SK-N-SH treated with all-trans-retinoic acid at 6 μM for 48 hours (cell line): ENCODE data around the gene HTR7.

Source experiments
- ATAC-seq: fragments of 200-7000 bp; cut with Tn5 transposase; 3 replicates; pipeline ENCODE4 v1.9.1; 2020; ENCODE audit warnings: mild to moderate bottlenecking, moderate library complexity
- ARNTL ChIP-seq: fragments of 450-650 bp; formaldehyde crosslinking; IDR thresholded peaks from 2 replicates; pipeline ENCODE4 v1.5.0; 2020; ENCODE audit warnings: low read depth, mild to moderate bottlenecking, moderate library complexity, borderline replicate concordance
- BACH2 ChIP-seq: fragments of 250-450 bp; sonication (Bioruptor Pico); IDR thresholded peaks from 2 replicates; pipeline ENCODE4 v1.9.0; 2021; ENCODE audit warnings: mild to moderate bottlenecking, borderline replicate concordance
- CSDC2 ChIP-seq: fragments of 250-450 bp; sonication (Bioruptor Pico); IDR thresholded peaks from 2 replicates; pipeline ENCODE4 v1.5.0; 2020; ENCODE audit warnings: mild to moderate bottlenecking, moderate library complexity
- ESRRG ChIP-seq: fragments of 250-450 bp; sonication (Bioruptor Pico); IDR thresholded peaks from 2 replicates; pipeline ENCODE4 v1.6.1; 2021; ENCODE audit warnings: mild to moderate bottlenecking
- ISL1 ChIP-seq: fragments of 250-450 bp; sonication (Bioruptor Pico); IDR thresholded peaks from 2 replicates; pipeline ENCODE4 v2.1.2; 2022; ENCODE audit warnings: mild to moderate bottlenecking, moderate library complexity
- OSR1 ChIP-seq: fragments of 250-450 bp; sonication (Bioruptor Pico); IDR thresholded peaks from 2 replicates; pipeline ENCODE4 v1.8.0; 2022; ENCODE audit warnings: moderate library complexity, mild to moderate bottlenecking, inconsistent platforms
- PPARA ChIP-seq: fragments of 250-450 bp; sonication (Bioruptor Pico); IDR thresholded peaks from 2 replicates; pipeline ENCODE4 v1.5.0; 2020; ENCODE audit warnings: mild to moderate bottlenecking, borderline replicate concordance
- RARB ChIP-seq: fragments of 250-450 bp; sonication (Bioruptor Pico); IDR thresholded peaks from 2 replicates; pipeline ENCODE4 v1.8.0; 2021; ENCODE audit warnings: mild to moderate bottlenecking, moderate library complexity
- SNAI2 ChIP-seq: fragments of 250-450 bp; sonication (Bioruptor Pico); IDR thresholded peaks from 2 replicates; pipeline ENCODE4 v1.5.0; 2020; ENCODE audit warnings: mild to moderate bottlenecking, moderate library complexity
- TCF4 ChIP-seq: fragments of 250-450 bp; sonication (Bioruptor Pico); IDR thresholded peaks from 2 replicates; pipeline ENCODE4 v1.8.0; 2021; ENCODE audit warnings: mild to moderate bottlenecking, moderate library complexity, borderline replicate concordance
- TOX ChIP-seq: fragments of 250-450 bp; sonication (Bioruptor Pico); IDR thresholded peaks from 2 replicates; pipeline ENCODE4 v1.8.0; 2021; ENCODE audit warnings: mild to moderate bottlenecking, moderate library complexity, borderline replicate concordance
- ZC3H10 ChIP-seq: fragments of 250-450 bp; sonication (Bioruptor Pico); IDR thresholded peaks from 2 replicates; pipeline ENCODE4 v1.5.1; 2021; ENCODE audit warnings: mild to moderate bottlenecking, moderate library complexity
- ZFP3 ChIP-seq: fragments of 250-450 bp; sonication (Bioruptor Pico); IDR thresholded peaks from 2 replicates; pipeline ENCODE4 v1.5.0; 2020; ENCODE audit warnings: mild to moderate bottlenecking, moderate library complexity
- ZFP30 ChIP-seq: fragments of 450-650 bp; formaldehyde crosslinking; IDR thresholded peaks from 2 replicates; pipeline ENCODE4 v1.5.0; 2022; ENCODE audit warnings: mild to moderate bottlenecking, moderate library complexity
- ZNF565 ChIP-seq: fragments of 450-650 bp; formaldehyde crosslinking; conservative IDR thresholded peaks from 2 replicates; pipeline ENCODE4 v1.5.0; 2020; ENCODE audit warnings: low read depth, mild to moderate bottlenecking, moderate library complexity
- ZNF70 ChIP-seq: fragments of 450-650 bp; formaldehyde crosslinking; IDR thresholded peaks from 2 replicates; pipeline ENCODE4 v1.5.0; 2020; ENCODE audit warnings: mild to moderate bottlenecking, moderate library complexity
- ZNF8 ChIP-seq: fragments of 450-650 bp; formaldehyde crosslinking; IDR thresholded peaks from 2 replicates; pipeline ENCODE4 v1.5.0; 2020; ENCODE audit warnings: mild to moderate bottlenecking, moderate library complexity
- TF ChIP-seq, protein P1 (sequence below): fragments of 250-450 bp; sonication (Bioruptor Pico); IDR thresholded peaks from 2 replicates; pipeline ENCODE4 v1.5.1; 2021; ENCODE audit warnings: mild to moderate bottlenecking, moderate library complexity
- TF ChIP-seq, protein P2 (sequence below): fragments of 250-450 bp; sonication (Bioruptor Pico); IDR thresholded peaks from 2 replicates; pipeline ENCODE4 v1.8.0; 2020; ENCODE audit warnings: mild to moderate bottlenecking, moderate library complexity, borderline replicate concordance
- TF ChIP-seq, protein P3 (sequence below): fragments of 250-450 bp; sonication (Bioruptor Pico); IDR thresholded peaks from 2 replicates; pipeline ENCODE4 v1.5.0; 2020; ENCODE audit warnings: mild to moderate bottlenecking, moderate library complexity
- TF ChIP-seq, protein P4 (sequence below): fragments of 250-450 bp; sonication (Bioruptor Pico); IDR thresholded peaks from 2 replicates; pipeline ENCODE4 v1.5.1; 2020; ENCODE audit warnings: low read depth, mild to moderate bottlenecking, moderate library complexity

HTR7 gene

DNA sequence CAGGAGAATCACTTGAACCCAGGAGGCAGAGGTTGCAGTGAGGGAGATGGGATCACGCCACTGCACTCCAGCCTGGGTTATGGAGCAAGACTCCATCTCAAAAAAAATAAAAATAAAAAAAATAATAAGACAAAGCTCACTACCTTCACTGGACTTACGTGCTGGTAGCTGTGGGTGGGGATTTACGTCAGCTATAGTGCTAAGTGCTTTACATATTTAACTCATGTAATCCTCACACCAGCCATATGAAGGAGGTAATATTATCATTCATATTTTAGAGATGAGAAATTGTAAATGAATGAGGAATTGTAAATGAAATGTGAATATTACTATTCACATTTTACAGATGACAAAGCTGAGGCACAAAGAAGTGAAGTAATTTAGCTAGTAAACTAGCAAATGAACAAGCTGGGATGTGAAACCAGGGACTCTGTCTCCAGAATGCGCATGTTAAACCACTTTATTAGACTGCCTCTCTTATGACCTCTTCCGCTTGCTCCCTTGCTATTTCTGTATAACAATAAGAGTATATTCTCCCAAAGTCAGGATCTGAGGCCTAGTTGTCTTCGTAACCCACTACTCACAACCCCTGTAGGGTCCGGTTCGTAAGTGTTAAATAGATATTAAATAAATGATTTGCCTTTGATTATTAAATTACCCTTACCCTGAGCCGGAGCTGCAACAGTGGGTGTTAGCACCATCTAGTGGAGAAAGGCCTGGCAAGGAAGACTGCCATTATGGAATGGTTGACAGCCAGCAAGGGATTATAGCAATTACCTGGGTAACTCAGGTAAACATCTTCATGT, 70.2 kb downstream of the HTR7 start:
- peak; percentile 85 for ATAC-seq
- TF ChIP-seq ARNTL (CRISPR knock-in tag): no peak
- TF ChIP-seq ZNF70: no peak
- no peak for TF ChIP-seq ZC3H10 (CRISPR knock-in tag)
- no peak for TF ChIP-seq OSR1 (CRISPR knock-in tag)
- no peak for TF ChIP-seq SNAI2 (CRISPR knock-in tag)
- TF ChIP-seq ZNF8 (CRISPR knock-in tag): no peak
- no peak for TF ChIP-seq BACH2
- TF ChIP-seq TCF4 (CRISPR knock-in tag): no peak
- no peak for TF ChIP-seq ZFP30
- TF ChIP-seq, protein P1, sequence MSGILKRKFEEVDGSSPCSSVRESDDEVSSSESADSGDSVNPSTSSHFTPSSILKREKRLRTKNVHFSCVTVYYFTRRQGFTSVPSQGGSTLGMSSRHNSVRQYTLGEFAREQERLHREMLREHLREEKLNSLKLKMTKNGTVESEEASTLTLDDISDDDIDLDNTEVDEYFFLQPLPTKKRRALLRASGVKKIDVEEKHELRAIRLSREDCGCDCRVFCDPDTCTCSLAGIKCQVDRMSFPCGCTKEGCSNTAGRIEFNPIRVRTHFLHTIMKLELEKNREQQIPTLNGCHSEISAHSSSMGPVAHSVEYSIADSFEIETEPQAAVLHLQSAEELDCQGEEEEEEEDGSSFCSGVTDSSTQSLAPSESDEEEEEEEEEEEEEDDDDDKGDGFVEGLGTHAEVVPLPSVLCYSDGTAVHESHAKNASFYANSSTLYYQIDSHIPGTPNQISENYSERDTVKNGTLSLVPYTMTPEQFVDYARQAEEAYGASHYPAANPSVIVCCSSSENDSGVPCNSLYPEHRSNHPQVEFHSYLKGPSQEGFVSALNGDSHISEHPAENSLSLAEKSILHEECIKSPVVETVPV: no peak
- TF ChIP-seq ZFP3 (CRISPR knock-in tag): no peak
- no peak for TF ChIP-seq ESRRG (CRISPR knock-in tag)
- no peak for TF ChIP-seq RARB (CRISPR knock-in tag)
- no peak for TF ChIP-seq ZNF565 (CRISPR knock-in tag)
- TF ChIP-seq, protein P2, sequence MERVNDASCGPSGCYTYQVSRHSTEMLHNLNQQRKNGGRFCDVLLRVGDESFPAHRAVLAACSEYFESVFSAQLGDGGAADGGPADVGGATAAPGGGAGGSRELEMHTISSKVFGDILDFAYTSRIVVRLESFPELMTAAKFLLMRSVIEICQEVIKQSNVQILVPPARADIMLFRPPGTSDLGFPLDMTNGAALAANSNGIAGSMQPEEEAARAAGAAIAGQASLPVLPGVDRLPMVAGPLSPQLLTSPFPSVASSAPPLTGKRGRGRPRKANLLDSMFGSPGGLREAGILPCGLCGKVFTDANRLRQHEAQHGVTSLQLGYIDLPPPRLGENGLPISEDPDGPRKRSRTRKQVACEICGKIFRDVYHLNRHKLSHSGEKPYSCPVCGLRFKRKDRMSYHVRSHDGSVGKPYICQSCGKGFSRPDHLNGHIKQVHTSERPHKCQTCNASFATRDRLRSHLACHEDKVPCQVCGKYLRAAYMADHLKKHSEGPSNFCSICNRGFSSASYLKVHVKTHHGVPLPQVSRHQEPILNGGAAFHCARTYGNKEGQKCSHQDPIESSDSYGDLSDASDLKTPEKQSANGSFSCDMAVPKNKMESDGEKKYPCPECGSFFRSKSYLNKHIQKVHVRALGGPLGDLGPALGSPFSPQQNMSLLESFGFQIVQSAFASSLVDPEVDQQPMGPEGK (CRISPR knock-in tag): no peak
- TF ChIP-seq, protein P3, sequence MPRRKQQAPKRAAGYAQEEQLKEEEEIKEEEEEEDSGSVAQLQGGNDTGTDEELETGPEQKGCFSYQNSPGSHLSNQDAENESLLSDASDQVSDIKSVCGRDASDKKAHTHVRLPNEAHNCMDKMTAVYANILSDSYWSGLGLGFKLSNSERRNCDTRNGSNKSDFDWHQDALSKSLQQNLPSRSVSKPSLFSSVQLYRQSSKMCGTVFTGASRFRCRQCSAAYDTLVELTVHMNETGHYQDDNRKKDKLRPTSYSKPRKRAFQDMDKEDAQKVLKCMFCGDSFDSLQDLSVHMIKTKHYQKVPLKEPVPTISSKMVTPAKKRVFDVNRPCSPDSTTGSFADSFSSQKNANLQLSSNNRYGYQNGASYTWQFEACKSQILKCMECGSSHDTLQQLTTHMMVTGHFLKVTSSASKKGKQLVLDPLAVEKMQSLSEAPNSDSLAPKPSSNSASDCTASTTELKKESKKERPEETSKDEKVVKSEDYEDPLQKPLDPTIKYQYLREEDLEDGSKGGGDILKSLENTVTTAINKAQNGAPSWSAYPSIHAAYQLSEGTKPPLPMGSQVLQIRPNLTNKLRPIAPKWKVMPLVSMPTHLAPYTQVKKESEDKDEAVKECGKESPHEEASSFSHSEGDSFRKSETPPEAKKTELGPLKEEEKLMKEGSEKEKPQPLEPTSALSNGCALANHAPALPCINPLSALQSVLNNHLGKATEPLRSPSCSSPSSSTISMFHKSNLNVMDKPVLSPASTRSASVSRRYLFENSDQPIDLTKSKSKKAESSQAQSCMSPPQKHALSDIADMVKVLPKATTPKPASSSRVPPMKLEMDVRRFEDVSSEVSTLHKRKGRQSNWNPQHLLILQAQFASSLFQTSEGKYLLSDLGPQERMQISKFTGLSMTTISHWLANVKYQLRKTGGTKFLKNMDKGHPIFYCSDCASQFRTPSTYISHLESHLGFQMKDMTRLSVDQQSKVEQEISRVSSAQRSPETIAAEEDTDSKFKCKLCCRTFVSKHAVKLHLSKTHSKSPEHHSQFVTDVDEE (CRISPR knock-in tag): no peak

DNA sequence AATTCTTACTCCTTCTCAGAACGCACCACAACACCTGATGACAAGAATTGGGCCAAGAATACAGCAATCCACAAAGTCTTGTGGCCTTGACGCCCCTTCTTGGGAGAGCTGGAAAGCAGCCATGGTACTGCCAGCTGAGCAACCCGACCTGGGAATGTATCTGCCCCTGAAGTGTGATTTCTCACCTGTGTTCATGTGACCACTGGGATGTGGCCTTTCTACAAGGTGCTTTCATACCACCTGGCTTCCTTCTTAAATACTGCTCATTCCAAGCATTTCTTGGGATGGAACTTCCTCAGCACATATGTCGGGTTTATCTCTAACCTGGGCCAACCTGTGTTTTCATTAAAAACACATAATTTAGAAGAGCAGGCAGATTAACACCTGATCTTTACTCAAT, 72.1 kb downstream of the HTR7 start:
- TF ChIP-seq, protein P1: no peak
- TF ChIP-seq ZNF70: no peak
- no peak for TF ChIP-seq ZNF565 (CRISPR knock-in tag)
- TF ChIP-seq BACH2: no peak
- no peak for TF ChIP-seq SNAI2 (CRISPR knock-in tag)
- TF ChIP-seq TOX: no peak
- no peak for ATAC-seq

DNA sequence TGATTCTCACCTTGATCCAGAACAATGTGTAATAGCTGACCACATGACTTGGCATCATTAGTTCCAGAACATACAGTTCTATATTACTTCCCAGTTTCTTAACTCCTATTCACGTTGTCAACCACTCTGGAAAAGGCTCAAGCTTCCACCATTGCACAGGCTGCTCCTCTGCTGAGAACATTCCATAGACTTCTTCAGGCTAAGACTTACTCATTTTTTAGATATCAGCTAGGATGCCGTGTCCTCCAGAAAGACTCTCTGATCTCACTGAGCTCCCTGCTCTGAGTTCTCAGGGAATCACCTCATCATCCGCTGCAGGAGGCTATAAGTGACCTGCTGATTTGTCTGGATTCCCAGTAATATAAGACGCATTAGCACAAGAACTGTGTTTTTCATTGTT, 73.1 kb downstream of the HTR7 start:
- TF ChIP-seq BACH2: no peak
- no peak for TF ChIP-seq CSDC2 (CRISPR knock-in tag)
- no peak for TF ChIP-seq TCF4 (CRISPR knock-in tag)
- no peak for TF ChIP-seq ARNTL (CRISPR knock-in tag)
- no peak for TF ChIP-seq PPARA
- no peak for TF ChIP-seq ZNF565 (CRISPR knock-in tag)
- TF ChIP-seq, protein P1: no peak
- TF ChIP-seq ZFP30: no peak
- no peak for TF ChIP-seq ZFP3 (CRISPR knock-in tag)
- TF ChIP-seq ISL1 (CRISPR knock-in tag): no peak
- no peak for TF ChIP-seq TOX
- no peak for TF ChIP-seq ZNF70
- TF ChIP-seq, protein P4, sequence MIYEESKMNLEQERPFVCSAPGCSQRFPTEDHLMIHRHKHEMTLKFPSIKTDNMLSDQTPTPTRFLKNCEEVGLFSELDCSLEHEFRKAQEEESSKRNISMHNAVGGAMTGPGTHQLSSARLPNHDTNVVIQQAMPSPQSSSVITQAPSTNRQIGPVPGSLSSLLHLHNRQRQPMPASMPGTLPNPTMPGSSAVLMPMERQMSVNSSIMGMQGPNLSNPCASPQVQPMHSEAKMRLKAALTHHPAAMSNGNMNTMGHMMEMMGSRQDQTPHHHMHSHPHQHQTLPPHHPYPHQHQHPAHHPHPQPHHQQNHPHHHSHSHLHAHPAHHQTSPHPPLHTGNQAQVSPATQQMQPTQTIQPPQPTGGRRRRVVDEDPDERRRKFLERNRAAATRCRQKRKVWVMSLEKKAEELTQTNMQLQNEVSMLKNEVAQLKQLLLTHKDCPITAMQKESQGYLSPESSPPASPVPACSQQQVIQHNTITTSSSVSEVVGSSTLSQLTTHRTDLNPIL: no peak
- TF ChIP-seq, protein P3 (CRISPR knock-in tag): no peak
- TF ChIP-seq ZNF8 (CRISPR knock-in tag): no peak
- TF ChIP-seq RARB (CRISPR knock-in tag): no peak
- TF ChIP-seq SNAI2 (CRISPR knock-in tag): no peak
- TF ChIP-seq OSR1 (CRISPR knock-in tag): no peak
- ATAC-seq: no peak
